ENCODE measurements around the gene CLDN1.
"Not testable (repeated sequence)": the region's sequence is repeated elsewhere in the genome, so short reads cannot be mapped to it uniquely, and the experiment has no call there.

The CLDN1 gene

DNA sequence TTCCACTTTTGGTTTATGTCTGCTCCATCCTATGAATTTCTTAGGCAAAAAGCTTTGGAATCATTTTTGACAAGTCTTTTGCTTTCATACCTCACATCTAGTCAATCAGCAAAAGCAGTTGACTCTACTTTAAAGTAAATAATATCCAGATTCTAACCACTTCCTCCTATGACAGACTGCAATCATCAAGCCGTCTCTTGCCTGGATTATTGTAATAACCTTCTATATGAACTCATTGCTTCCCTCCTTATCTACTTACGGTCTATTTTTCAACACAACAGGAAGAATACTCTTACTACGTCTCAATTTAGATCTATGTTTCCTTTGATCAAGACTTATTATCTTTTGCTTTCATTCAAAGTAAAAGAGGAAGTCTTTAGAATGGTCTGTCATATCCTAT lies 20.7 kb downstream of the CLDN1 start:
- in situ Hi-C loops (cut with MboI; ENCODE audit: low sequenced_read_pairs): no loop called here

DNA sequence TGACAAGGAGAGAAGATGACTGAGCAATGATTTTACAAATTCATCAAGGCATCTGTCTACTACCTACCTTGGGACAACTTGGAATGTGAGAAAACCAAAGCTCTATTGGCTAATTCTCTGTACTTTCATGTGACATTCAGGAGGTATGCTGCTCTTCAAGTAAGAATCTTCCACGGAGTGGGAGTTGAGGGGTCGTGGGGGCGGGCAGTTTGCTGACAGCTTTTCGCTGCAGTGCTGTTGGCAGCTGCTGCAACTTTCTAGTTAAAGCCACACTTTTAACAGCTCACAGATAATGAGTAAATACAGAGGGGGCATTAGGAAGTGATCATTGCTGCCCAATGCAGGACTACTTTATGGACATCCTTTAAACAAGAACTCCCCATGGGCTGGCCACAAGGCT lies 22.3 kb downstream of the CLDN1 start:
- in situ Hi-C loops (cut with MboI; ENCODE audit: low sequenced_read_pairs): no loop called here

DNA sequence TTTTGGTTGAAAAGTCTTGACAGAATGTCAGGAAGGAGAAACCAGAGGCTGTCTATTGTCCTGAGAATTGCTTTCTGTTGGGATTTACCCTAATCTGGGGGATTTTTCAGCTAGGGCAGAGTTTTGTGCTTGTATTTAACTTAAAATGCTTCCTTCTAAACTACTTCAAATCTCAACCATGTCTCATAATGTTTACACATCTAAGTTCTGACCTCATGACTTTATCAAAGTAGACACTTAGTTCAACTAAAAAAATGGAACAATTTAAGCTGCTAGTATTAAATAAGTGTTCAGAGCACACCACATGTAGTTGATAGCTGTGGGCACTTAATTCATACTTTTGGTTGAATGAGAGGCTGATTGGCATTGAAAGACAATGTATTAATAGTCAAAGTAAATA lies 28.2 kb downstream of the CLDN1 start:
- in situ Hi-C loops (cut with MboI; ENCODE audit: low sequenced_read_pairs): no loop called here

DNA sequence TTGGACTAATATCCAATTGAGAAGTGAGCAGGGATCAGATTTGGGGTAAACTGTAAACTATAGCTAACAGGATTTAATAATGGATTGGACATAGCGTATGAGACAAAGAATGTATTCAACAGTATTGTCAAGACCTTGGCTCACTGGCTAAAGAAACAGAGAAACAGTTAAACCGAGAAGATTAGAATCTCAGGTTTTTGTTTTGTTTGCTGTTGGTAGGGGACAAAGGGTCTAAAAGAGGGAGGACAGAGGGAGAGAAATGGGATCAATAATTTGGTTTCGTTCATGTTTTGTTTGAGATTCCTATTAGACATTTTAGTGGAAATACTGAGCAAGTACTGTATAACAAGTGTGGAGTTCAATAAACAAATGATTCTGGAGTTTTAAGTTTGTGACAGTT lies 28.6 kb downstream of the CLDN1 start:
- in situ Hi-C loops (cut with MboI; ENCODE audit: low sequenced_read_pairs): no loop called here

DNA sequence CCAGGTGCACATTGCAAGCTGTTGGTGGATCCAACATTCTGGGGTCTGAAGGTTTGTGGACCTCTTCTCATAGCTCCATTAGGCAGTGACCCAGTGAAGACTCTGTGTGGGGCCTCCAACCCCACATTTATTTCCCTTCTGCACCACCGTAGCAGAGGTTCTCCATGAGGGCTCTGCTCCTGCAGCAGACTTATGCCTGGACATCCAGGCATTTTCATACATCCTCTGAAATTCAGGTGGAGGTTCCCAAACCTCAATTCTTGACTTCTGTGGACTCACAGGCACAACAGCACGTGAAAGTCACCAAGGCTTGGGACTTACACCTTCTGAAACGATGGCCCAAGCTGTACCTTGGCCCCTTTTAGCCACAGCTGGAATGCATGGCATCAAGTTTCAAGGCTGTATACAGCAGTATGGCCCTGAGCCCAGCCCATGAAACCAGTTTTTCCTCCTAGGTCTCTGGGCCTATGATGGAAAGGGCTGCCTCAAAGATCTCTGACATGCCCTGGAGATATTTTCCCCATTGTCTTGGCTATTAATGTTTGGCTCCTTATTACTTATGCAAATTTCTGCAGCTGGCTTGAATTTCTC lies 30.2 kb downstream of the CLDN1 start:
- in situ Hi-C loops (cut with MboI; ENCODE audit: low sequenced_read_pairs): no loop called here

DNA sequence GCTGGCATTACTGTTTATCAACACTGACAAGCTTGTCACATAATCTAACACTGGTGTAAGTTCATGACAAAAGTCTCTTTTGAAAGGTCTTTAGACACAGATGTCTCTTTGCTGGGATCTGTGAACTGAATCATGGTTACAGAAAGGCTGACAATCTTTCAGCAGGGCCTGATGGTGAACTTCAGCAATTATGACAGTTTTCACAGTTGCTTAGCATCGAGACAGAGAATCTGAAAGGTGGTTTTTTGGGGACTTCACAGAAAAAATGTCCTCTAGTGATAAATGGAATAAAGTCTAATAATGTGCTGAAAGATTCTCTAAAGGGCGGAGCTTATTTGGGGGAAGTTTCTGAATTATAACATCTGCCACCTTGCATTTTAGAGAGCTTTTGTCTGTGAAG lies 32.3 kb downstream of the CLDN1 start:
- in situ Hi-C loops (cut with MboI; ENCODE audit: low sequenced_read_pairs): no loop called here

DNA sequence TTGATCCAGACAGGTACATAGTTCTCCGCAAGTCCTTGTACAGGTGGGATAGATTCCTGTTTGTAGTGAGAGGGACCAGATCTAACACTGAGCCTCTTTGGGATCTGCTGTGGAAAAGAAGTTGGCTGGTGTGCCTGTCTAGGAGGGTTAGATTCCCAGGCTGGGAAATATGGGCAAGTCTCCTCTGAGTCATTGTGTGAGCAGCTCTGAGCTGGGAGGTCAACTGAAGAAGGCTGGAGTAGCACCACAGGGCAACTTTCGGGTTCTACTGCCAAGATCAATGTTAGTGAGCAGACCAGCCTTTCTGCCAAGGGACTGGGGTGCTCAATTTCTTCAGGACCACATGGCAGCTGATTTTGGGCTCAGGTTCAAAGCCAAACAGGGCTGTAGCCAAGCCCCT lies 33.4 kb downstream of the CLDN1 start:
- in situ Hi-C loops (cut with MboI; ENCODE audit: low sequenced_read_pairs): no loop called here

DNA sequence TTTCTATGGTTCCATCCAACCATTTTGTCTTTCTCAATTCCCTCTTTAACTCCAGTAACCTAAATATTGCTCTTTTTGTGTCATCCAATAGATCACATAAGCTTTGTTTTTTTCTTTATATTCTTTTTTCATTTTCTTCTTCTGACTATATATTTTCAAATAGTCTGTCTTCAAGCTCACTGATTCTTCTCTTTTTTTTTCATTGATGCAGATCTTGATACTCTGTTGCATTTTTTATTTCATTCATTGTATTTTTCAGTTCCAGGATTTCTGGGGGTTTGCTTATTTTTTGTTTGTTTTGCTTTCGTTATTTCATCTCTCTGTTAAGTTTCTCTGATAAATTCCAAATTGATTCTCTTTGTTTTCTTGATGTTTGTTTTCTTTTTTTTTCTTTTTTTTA lies 36.2 kb downstream of the CLDN1 start:
- in situ Hi-C loops (cut with MboI; ENCODE audit: low sequenced_read_pairs): no loop called here

DNA sequence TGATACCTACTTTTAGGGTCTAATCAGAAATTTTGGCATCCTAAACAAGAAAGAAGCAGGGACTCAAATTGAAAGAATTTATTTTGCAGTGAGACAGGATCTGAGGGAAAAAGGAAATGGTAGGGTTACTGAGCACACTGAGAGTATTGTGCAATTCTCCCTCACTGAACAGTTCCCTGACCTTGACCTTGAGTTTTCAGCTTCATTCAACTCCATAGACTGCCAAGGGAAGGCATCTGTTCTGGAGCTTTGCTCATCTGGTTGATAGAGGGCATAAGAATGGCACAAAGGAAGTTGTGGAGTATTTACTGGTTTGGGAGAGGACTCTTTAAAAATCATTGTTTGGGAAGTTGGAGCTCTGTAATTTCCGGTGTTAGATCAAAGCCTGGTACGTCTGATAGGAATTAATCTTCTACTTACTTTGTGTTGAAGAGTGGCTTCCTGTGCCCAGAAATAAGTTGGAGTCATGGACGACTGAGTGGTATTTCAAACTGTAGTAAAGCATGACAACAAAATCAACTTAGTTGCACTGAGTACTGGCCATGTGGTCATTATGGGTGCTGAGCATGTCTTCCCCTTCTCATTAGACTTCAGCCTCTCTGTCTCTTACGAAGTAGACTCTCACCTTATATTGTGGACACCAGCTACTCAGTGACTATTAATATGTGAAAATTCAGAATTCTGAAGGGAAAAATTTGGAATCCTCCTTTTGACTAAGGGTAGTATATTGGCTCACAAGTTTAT lies 40.8 kb downstream of the CLDN1 start:
- in situ Hi-C loops (cut with MboI; ENCODE audit: low sequenced_read_pairs): no loop called here

DNA sequence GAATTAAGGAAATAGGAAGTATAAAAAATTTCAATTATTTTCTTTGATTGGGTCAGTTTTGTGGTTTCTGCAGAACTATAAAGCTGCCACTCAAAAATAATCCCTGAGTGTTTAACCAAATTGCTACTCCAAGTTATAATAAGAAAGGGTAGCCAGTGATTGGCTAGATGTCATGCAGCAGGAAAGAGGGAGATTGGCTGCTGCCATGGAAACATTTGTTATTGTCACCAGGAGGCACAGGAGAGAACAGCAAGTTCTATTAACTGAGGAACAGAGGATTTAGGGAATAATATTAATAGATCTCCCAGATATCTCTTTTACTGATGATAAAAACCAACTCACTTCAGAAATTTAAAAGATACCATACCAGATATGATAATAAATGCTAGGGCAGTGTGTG lies 42.6 kb downstream of the CLDN1 start:
- in situ Hi-C loops (cut with MboI; ENCODE audit: low sequenced_read_pairs): no loop called here

DNA sequence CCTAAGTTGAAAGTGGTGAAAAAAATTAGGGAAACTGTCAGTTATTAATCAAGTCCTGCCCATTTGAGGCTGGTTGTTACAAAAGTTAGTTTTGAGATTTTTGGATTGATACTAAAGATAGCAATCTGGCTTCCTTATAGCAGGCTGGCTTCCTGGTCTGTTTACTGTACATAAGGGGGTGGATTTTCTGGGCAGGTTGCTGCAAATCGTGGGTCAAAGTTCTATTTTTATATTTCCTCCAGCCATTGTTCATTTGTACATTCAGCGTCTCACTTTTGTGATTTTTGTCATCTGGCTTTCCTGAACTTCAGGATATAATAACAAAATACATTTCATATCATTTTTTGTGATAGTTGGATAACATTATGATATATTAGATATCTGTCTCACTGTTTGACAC lies 49.5 kb downstream of the CLDN1 start:
- in situ Hi-C loops (cut with MboI; ENCODE audit: low sequenced_read_pairs): no loop called here

DNA sequence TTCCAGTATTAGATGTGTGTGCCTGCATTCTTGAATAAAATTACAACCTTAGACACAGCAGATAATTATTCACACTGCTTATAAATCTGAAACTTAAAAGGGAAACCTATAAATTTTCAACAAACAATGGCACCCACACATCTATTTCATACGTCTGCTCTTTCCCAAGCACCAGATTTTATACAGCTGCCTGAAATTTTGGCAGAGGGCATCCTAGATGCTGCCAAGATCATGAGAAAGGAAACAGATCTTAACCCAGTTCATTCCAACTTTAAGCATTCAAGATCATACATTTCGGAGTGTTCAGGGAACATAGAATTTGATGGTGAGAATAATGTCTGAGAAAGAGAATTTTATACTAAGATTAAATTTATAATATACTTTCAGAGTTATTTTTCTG lies 53.1 kb downstream of the CLDN1 start:
- in situ Hi-C loops (cut with MboI; ENCODE audit: low sequenced_read_pairs): no loop called here

DNA sequence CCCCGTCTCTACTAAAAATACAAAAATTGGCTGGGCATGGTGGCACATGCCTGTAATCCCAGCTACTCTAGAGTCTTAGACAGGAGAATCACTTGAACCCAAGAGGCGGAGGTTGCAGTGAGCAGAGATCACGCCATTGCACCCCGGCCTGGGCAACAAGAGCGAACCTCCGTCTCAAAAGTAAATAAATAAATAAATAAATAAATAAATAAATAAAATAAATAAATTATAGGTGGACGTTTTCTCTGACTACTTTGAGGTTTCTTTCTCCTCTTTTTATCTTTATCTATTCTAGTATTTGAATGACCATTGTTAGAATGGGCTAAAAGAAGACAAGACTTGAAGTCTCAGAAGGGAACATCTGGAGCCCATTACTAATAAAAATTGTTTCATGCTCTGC lies 54.8 kb downstream of the CLDN1 start:
- in situ Hi-C loops (cut with MboI; ENCODE audit: low sequenced_read_pairs): not testable (repeated sequence)

DNA sequence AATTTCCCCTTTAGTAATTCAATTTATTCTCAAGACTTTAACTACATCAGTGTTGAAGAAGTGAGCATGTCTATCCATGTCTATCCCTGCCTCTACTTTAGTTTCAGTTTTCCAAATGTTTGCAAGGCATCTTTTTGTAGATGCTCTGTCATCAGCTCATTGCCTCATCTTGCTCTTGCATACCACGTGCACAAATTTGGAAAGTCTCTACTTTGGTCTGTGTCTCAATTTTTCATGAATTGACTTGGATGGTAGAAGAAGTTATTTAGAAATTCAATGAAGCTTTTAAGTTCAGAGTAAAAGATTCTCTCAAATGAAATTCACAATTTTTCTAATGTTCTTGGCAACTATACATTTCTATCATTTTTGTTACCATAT lies 55.3 kb downstream of the CLDN1 start:
- in situ Hi-C loops (cut with MboI; ENCODE audit: low sequenced_read_pairs): no loop called here

DNA sequence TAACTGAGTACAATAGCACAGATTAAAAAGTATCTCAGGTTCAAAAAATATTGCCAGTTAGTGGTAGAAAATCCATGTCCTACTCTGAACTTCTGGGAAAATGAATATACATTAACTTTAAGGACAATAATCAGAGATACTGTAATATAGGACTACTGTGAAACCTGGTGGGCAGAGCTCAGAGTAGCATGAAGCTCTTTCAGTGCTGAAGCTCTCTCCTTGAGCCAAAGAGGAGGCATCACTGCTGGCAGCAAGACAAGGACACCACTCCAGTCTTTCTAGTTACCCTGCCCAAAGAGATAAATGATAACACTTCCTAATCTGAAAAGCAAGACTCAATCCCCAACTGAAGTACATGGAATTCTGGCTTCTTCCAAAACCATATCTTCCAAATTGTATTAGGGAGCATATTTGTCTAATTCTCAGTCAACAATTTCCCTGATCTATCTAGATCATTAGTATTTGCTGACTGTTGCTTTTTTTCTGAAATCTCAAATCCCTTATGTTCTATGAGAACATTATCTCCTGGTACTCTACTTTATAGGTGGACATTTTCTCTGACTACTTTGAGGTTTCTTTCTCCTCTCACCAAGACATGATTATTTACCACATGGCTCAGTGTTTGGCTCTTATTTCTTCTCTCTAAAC lies 55.9 kb downstream of the CLDN1 start:
- in situ Hi-C loops (cut with MboI; ENCODE audit: low sequenced_read_pairs): no loop called here

DNA sequence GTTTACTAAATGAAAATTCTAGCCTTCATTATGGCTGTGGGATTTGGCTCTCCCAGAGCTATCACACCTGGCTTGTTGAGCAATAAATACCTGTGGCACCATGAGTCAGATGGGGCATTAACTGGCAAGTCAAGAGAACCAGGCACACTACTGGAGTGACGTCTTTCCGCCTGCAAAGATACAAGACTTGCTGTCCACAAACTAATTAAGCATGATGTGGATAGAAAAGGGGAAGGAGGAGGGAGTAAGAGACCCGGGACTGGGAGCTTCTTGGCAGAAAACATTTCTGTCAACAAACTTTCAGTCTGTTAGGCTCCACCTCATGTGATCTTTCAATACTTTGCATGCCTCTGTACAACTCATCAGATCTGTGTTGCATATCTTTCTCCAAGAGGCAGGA lies 56.5 kb downstream of the CLDN1 start:
- in situ Hi-C loops (cut with MboI; ENCODE audit: low sequenced_read_pairs): no loop called here

DNA sequence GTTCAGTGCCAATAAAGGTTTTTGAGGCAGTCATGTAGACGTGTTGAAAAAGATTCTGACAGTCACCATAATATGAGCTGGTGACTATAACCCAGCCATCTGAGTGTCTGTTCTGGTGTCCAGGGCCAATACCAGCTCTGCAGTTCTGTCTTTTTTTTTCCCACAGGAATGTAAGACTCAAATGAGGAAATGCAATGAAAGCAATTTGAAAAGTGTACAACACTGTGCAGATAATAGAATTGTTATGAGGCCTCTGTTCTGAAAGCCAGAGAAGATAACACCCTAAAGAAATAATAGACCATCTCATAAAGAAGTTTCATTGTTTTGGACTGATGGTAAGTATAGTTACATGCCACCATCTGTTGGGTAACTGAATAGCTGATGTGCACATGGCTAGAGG lies 57.1 kb downstream of the CLDN1 start:
- in situ Hi-C loops (cut with MboI; ENCODE audit: low sequenced_read_pairs): no loop called here

DNA sequence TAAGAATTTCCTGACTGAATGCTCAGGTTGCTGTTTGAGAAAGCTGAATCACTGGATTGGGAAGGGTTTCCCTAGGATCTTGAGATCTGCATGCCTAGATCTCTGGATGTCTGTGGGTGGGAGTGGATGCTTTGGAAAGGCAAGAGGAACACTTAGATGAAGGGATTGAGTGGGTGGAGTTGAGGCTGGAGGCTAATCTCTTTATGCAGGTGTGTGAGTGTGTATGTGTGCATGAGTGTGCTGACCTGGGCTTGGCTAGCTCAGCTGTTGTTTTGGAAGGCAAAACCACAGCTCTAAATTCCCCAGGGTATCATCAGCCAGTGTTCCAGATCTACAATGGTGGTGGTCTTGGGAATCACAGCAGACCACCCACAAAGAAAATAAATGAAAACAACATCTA lies 60.5 kb downstream of the CLDN1 start:
- in situ Hi-C loops (cut with MboI; ENCODE audit: low sequenced_read_pairs): no loop called here

DNA sequence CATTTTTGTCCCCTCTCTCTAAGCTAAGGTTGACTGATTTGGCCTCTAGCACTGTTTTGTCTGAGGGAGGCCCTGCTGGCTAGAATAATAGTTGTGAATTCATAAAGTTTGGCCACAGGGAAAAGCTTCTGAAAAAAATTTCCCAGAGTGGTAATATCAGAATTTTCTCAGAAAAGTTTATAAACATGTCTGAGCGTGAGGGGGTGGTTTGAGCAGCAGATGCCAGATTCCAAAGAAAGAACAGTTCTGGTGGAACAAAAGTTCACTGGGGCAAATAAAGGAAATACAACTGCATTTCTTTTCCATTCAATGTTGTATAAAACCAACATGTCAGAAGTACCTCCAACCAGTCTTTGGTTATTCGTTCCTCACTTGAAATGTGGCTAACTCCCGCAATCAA lies 61.2 kb downstream of the CLDN1 start:
- in situ Hi-C loops (cut with MboI; ENCODE audit: low sequenced_read_pairs): no loop called here

DNA sequence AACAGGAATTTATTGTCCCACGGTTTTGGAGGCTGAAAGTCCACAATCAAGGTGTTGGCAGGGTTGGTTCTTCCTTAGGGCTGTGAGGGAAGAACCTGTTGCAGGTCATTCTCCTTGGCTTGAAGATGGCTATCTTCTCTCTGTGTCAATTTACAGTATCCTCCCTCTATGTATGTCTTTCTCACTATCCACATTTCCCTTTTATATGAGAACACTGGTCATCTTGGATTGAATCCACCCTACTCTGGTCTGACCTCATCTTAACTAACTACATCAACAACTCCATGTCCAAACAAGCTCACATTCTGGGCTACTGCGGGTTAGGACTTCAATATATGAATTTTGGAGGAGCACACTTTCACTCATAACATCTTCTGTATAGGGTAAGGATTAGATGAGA lies 61.9 kb downstream of the CLDN1 start:
- in situ Hi-C loops (cut with MboI; ENCODE audit: low sequenced_read_pairs): no loop called here

DNA sequence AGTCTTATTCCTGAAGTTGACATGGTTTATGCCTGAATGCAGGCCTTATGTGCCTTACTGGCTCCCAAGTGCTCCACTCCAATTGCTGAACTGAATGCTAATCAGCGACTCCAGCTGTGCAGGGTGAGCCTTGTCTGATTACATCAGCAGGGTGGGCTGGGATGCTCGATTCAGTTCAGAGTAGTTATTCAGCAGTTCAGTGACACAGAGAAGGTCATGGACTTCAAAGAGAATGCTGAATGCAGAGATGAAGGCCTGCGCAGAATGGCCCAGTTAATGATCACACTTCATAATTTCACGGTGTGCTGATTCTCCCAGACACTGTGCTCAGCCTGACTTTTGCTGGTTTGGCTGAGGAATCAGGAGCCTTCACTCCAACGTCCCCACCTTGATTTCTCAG lies 63.6 kb downstream of the CLDN1 start:
- in situ Hi-C loops (cut with MboI; ENCODE audit: low sequenced_read_pairs): no loop called here
